AG04450 (cell line): Measurements from ENCODE around the gene CTSE. TPM values are rescaled to one million over a fixed set of nuclear protein-coding genes. Genes with fewer than 3 reads are reported as not detected.
"Not testable (repeated sequence)": the region's sequence is repeated elsewhere in the genome, so short reads cannot be mapped to it uniquely, and the experiment has no call there.

Source experiments
- CTCF ChIA-PET: fragments of 300-600, 350-600 bp; formaldehyde crosslinking; extraction: SDS; loops from one replicate; lab custom pipeline; 2022; ENCODE audit warnings: antibody characterized with exemption, inconsistent platforms; lab: Charles Lee
- POLR2A ChIA-PET: fragments of 350-600 bp; formaldehyde crosslinking; extraction: SDS; loops from one replicate; lab custom pipeline; 2021; ENCODE audit warnings: antibody characterized with exemption, inconsistent platforms; lab: Yijun Ruan, JAX
- DNase-seq: peaks from one replicate; pipeline ENCODE4 v3.0.0-alpha.2; 2011; ENCODE audit warnings: low read depth, low spot score
- H3K27ac ChIP-seq: one replicate; pipeline ENCODE4 v1.5.1; 2012; ENCODE audit warnings: low read depth, low read length, control low read depth
- H3K27me3 ChIP-seq: one replicate; pipeline ENCODE4 v1.6.0; 2012; ENCODE audit warnings: low read length; ENCODE audit not compliant: control insufficient read depth, insufficient read depth
- H3K4me3 ChIP-seq: 2 replicates; pipeline ENCODE4 v1.5.1; 2011; ENCODE audit warnings: mild to moderate bottlenecking, low read depth, low read length, control low read depth
- H3K9me3 ChIP-seq: 2 replicates; pipeline ENCODE4 v1.5.1; 2012; ENCODE audit warnings: low read length; ENCODE audit not compliant: control insufficient read depth, insufficient read depth
- polyA plus RNA-seq: library from polyadenylated mRNA; depleted of rRNA; stranded (reverse); fragments of >200 nt; gene quantifications from 2 replicates; pipeline ENCODE4 v1.2.3, GENCODE V29; 2011
- TF ChIP-seq, protein P1 (sequence below): IDR thresholded peaks from 2 replicates; pipeline ENCODE4 v1.5.1; 2011; ENCODE audit warnings: low read depth, low read length, control low read depth, inconsistent platforms

Gene CTSE
- polyA plus RNA-seq, 1 experiment: not detected

GRCh38 chr1:205998457-205999241 lies 25.0 kb downstream of the CTSE start:
- Histone ChIP-seq H3K27me3 (no peaks in the 10 kb centered on the region), H3K27ac (no peak overlapping the region), H3K4me3 (no peak overlapping the region), H3K9me3 (no peaks in the 10 kb centered on the region; the same call in 1 of the 2 replicates)
- ChIA-PET CTCF (interaction anchor here (0.5 to 5.0 kb wide), 4 partner anchors 14 to 254 kb away, joined by 3 to 29 read pairs (median 12); no protein-coding TSS in a partner anchor), POLR2A (no interaction called here)
- DNase-seq: no peak
- TF ChIP-seq, protein P1, sequence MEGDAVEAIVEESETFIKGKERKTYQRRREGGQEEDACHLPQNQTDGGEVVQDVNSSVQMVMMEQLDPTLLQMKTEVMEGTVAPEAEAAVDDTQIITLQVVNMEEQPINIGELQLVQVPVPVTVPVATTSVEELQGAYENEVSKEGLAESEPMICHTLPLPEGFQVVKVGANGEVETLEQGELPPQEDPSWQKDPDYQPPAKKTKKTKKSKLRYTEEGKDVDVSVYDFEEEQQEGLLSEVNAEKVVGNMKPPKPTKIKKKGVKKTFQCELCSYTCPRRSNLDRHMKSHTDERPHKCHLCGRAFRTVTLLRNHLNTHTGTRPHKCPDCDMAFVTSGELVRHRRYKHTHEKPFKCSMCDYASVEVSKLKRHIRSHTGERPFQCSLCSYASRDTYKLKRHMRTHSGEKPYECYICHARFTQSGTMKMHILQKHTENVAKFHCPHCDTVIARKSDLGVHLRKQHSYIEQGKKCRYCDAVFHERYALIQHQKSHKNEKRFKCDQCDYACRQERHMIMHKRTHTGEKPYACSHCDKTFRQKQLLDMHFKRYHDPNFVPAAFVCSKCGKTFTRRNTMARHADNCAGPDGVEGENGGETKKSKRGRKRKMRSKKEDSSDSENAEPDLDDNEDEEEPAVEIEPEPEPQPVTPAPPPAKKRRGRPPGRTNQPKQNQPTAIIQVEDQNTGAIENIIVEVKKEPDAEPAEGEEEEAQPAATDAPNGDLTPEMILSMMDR: no peak

DNA sequence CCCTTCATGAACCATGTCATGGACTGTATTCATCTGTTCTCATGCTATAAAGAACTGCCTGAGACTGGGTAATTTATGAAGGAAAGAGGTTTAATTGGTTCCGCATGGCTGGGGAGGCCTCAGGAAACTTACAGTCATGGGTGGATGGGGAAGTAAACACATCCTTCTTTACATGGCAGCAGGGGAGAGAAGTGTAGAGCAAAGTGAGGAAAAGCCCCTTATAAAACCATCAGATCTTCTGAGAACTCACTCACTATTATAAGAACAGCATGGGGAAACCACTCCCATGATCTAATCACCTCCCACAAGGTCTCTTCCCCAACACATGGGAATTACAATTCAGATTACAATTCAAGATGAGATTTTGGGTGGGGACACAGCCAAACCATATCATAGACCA lies 27.1 kb downstream of the CTSE start:
- H3K4me3 ChIP-seq, POLR2A ChIA-PET, H3K27ac ChIP-seq, H3K9me3 ChIP-seq, DNase-seq, H3K27me3 ChIP-seq: not testable (repeated sequence)
- CTCF ChIA-PET: interaction anchor here (2.9 to 5.0 kb wide), 2 partner anchors 12 to 19 kb away, joined by 16 to 29 read pairs; no protein-coding TSS in a partner anchor

- no peak overlapping the region for H3K27ac ChIP-seq
- H3K9me3 ChIP-seq: no peaks in the 10 kb centered on the region
- no peak for DNase-seq
- H3K4me3 ChIP-seq: no peak overlapping the region
- TF ChIP-seq, protein P1: no peak
- H3K27me3 ChIP-seq: no peaks in the 10 kb centered on the region
- CTCF ChIA-PET: interaction anchor here (1.3 to 2.4 kb wide), 3 partner anchors 10 to 113 kb away, joined by 4 to 9 read pairs (median 6); no protein-coding TSS in a partner anchor
- POLR2A ChIA-PET: no interaction called here
These were observed 29.3 kb downstream of the CTSE start for GRCh38 chr1:205994346-205994745.

DNA sequence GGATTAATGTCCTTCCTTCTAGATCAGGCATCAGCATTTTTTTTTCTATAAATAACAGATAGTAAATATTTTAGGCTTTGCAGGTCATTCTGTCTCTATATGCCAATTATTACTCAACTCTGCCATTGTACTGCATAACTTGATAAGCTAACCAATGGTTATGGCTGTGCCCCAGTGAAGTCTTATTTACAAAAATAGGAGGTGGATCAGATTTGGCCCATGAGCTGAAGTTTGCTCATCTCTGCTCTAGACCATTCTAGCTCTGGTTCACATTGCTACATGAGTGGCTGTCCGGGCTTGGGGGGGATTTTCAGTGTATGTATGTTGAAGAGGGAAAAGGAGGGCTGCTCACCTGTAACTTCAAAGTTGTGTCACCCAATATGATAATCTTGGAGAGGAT lies 30.6 kb downstream of the CTSE start:
- Histone ChIP-seq H3K27ac (no peak overlapping the region), H3K4me3 (no peak overlapping the region), H3K27me3 (no peaks in the 10 kb centered on the region), H3K9me3 (no peaks in the 10 kb centered on the region)
- POLR2A ChIA-PET: no interaction called here
- DNase-seq: no peak
- TF ChIP-seq, protein P1: no peak
- CTCF ChIA-PET: interaction anchor here (0.9 to 2.6 kb wide), 4 partner anchors 8 to 113 kb away, joined by 3 to 30 read pairs (median 6); no protein-coding TSS in a partner anchor

DNA sequence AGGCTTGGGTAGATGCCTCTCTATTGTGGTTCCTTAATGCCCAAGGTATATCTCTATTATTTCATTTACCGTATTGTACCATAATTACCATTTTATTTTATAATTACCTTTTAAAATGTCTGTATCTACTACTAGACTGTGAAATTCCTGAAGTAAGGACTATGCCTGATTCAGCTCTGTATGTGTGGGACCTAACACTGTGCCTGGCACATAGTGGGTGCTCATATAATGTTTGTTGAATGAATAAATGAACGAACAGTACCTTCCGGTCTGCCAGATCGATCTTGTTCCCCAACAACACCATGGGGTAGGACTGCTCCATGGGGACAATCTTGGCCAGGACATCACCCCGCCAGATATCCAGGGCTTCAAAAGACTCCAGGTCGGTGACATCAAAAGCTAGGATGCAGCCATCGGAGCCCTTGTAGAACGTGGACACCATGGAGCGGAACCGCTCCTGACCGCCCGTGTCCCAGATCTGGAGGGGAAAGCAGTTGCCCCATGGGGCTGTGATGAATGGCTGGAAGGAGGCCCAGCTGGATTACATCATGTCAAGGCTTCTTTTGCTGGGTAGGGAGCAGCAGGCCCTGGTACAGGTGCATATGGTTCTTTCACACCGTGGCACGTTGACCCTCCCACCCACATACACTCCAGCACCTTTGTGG lies 31.3 kb downstream of the CTSE start:
- no peaks in the 10 kb centered on the region for H3K9me3 ChIP-seq
- CTCF ChIA-PET: interaction anchor here (0.6 to 2.6 kb wide), 10 partner anchors 9 to 281 kb away, joined by 3 to 30 read pairs (median 4); no protein-coding TSS in a partner anchor
- H3K27me3 ChIP-seq: no peaks in the 10 kb centered on the region
- TF ChIP-seq, protein P1: no peak
- peak overlapping the region; percentile 31 for H3K27ac ChIP-seq
- no peak overlapping the region for H3K4me3 ChIP-seq
- no peak for DNase-seq
- POLR2A ChIA-PET: no interaction called here
